ENCODE results near the gene WDR77. TPM values are rescaled to one million over a fixed set of nuclear protein-coding genes. Genes with fewer than 3 reads are reported as not detected.

The WDR77 gene
- 10 to 100 TPM; 77.4 to 79.7 TPM for total RNA-seq

GRCh38 chr1:111448918-111449702 lies at the start of gene WDR77, which contains the start of gene ATP5PB:
Gene WDR77, minus strand, starts transcription at chr1:111449256. Its CDS starts 87 bp downstream, at chr1:111449169.
Gene ATP5PB, plus strand, starts transcription at chr1:111449464. Its CDS starts 78 bp downstream, at chr1:111449542.
- Mint-ChIP-seq H3K27ac (peak within 1 kb of the TSS; percentile 97), H3K36me3 (peaks cover 65% of the 10 kb centered on the region), H3K4me1 (peaks cover 59% of the 10 kb centered on the region), H3K9me3 (no peaks in the 10 kb centered on the region), H3K27me3 (no peaks in the 10 kb centered on the region), H3K4me3 (peak within 1 kb of the TSS; percentile 97)
- peak; percentile 91 for DNase-seq

GRCh38 chr1:111497592-111497991 lies 48.5 kb upstream of the WDR77 start:
- no peak overlapping the region for H3K27ac Mint-ChIP-seq
- H3K4me3 Mint-ChIP-seq: no peak overlapping the region
- peaks cover 25% of the 10 kb centered on the region for H3K4me1 Mint-ChIP-seq
- no peaks in the 10 kb centered on the region for H3K27me3 Mint-ChIP-seq
- H3K9me3 Mint-ChIP-seq: peaks cover 23% of the 10 kb centered on the region
- no peak for DNase-seq
- peaks cover 9% of the 10 kb centered on the region for H3K36me3 Mint-ChIP-seq

GRCh38 chr1:111496398-111496797 lies 47.3 kb upstream of the WDR77 start:
- Mint-ChIP-seq H3K9me3 (peaks cover 23% of the 10 kb centered on the region), H3K4me1 (peaks cover 29% of the 10 kb centered on the region), H3K4me3 (no peak overlapping the region), H3K27me3 (no peaks in the 10 kb centered on the region), H3K36me3 (peaks cover 9% of the 10 kb centered on the region), H3K27ac (peak overlapping the region; percentile 88)
- no peak for DNase-seq

- peaks cover 3% of the 10 kb centered on the region for H3K36me3 Mint-ChIP-seq
- H3K4me3 Mint-ChIP-seq: no peak overlapping the region
- no peaks in the 10 kb centered on the region for H3K27me3 Mint-ChIP-seq
- H3K4me1 Mint-ChIP-seq: peaks cover 7% of the 10 kb centered on the region
- H3K27ac Mint-ChIP-seq: no peak overlapping the region
- no peak for DNase-seq
- H3K9me3 Mint-ChIP-seq: peaks cover 7% of the 10 kb centered on the region
These were observed 42.0 kb upstream of the WDR77 start for GRCh38 chr1:111491070-111491469.

GRCh38 chr1:111490220-111490619 lies 41.2 kb upstream of the WDR77 start:
- no peaks in the 10 kb centered on the region for H3K27me3 Mint-ChIP-seq
- no peak for DNase-seq
- no peak overlapping the region for H3K27ac Mint-ChIP-seq
- H3K4me3 Mint-ChIP-seq: no peak overlapping the region
- peaks cover 4% of the 10 kb centered on the region for H3K4me1 Mint-ChIP-seq
- peaks cover 2% of the 10 kb centered on the region for H3K9me3 Mint-ChIP-seq
- H3K36me3 Mint-ChIP-seq: no peaks in the 10 kb centered on the region

- Mint-ChIP-seq H3K9me3 (no peaks in the 10 kb centered on the region), H3K4me3 (no peak overlapping the region), H3K27ac (no peak overlapping the region), H3K27me3 (no peaks in the 10 kb centered on the region), H3K4me1 (peaks cover 4% of the 10 kb centered on the region), H3K36me3 (no peaks in the 10 kb centered on the region)
- no peak for DNase-seq
These were observed 40.5 kb upstream of the WDR77 start for GRCh38 chr1:111489604-111490003.

- no peaks in the 10 kb centered on the region for H3K9me3 Mint-ChIP-seq
- H3K36me3 Mint-ChIP-seq: no peaks in the 10 kb centered on the region
- H3K27ac Mint-ChIP-seq: no peak overlapping the region
- no peak overlapping the region for H3K4me3 Mint-ChIP-seq
- no peak for DNase-seq
- no peaks in the 10 kb centered on the region for H3K27me3 Mint-ChIP-seq
- peaks cover 4% of the 10 kb centered on the region for H3K4me1 Mint-ChIP-seq
These were observed 39.6 kb upstream of the WDR77 start for GRCh38 chr1:111488669-111489068.

GRCh38 chr1:111487133-111487532 lies 38.1 kb upstream of the WDR77 start:
- Mint-ChIP-seq H3K9me3 (no peaks in the 10 kb centered on the region), H3K27ac (no peak overlapping the region)

GRCh38 chr1:111486431-111486830 lies 37.4 kb upstream of the WDR77 start:
- Mint-ChIP-seq H3K4me3 (no peak overlapping the region), H3K36me3 (no peaks in the 10 kb centered on the region), H3K4me1 (no peaks in the 10 kb centered on the region), H3K9me3 (no peaks in the 10 kb centered on the region), H3K27ac (no peak overlapping the region), H3K27me3 (no peaks in the 10 kb centered on the region)
- DNase-seq: no peak

More at GRCh38 chr1:111487133-111487532, 38.1 kb upstream of the WDR77 start:
- H3K4me3 Mint-ChIP-seq: no peak overlapping the region
- no peaks in the 10 kb centered on the region for H3K36me3 Mint-ChIP-seq
- H3K27me3 Mint-ChIP-seq: no peaks in the 10 kb centered on the region
- no peak for DNase-seq
- peaks cover 2% of the 10 kb centered on the region for H3K4me1 Mint-ChIP-seq

- H3K27me3 Mint-ChIP-seq: no peaks in the 10 kb centered on the region
- no peak overlapping the region for H3K4me3 Mint-ChIP-seq
- no peak for DNase-seq
- H3K36me3 Mint-ChIP-seq: no peaks in the 10 kb centered on the region
- H3K4me1 Mint-ChIP-seq: no peaks in the 10 kb centered on the region
- no peak overlapping the region for H3K27ac Mint-ChIP-seq
- no peaks in the 10 kb centered on the region for H3K9me3 Mint-ChIP-seq
These were observed 35.5 kb upstream of the WDR77 start for GRCh38 chr1:111484391-111485026.

- Mint-ChIP-seq H3K4me3 (no peak overlapping the region), H3K27me3 (no peaks in the 10 kb centered on the region), H3K27ac (no peak overlapping the region), H3K9me3 (no peaks in the 10 kb centered on the region), H3K4me1 (no peaks in the 10 kb centered on the region), H3K36me3 (no peaks in the 10 kb centered on the region)
- no peak for DNase-seq
These were observed 34.8 kb upstream of the WDR77 start for GRCh38 chr1:111483876-111484275.

- Mint-ChIP-seq H3K4me1 (peaks cover 3% of the 10 kb centered on the region), H3K4me3 (no peak overlapping the region), H3K27ac (no peak overlapping the region), H3K27me3 (no peaks in the 10 kb centered on the region), H3K36me3 (peaks cover 3% of the 10 kb centered on the region), H3K9me3 (no peaks in the 10 kb centered on the region)
- DNase-seq: no peak
These were observed 34.1 kb upstream of the WDR77 start for GRCh38 chr1:111483166-111483565.

GRCh38 chr1:111481387-111482221 lies 32.5 kb upstream of the WDR77 start:
- peak; percentile 61 for DNase-seq
- Mint-ChIP-seq H3K4me1 (peaks cover 18% of the 10 kb centered on the region), H3K9me3 (no peaks in the 10 kb centered on the region), H3K27me3 (no peaks in the 10 kb centered on the region), H3K36me3 (peaks cover 18% of the 10 kb centered on the region), H3K4me3 (no peak overlapping the region), H3K27ac (no peak overlapping the region)

- Mint-ChIP-seq H3K27me3 (no peaks in the 10 kb centered on the region), H3K4me1 (peaks cover 28% of the 10 kb centered on the region), H3K9me3 (no peaks in the 10 kb centered on the region), H3K36me3 (peaks cover 19% of the 10 kb centered on the region), H3K4me3 (no peak overlapping the region), H3K27ac (no peak overlapping the region)
- DNase-seq: no peak
These were observed 31.6 kb upstream of the WDR77 start for GRCh38 chr1:111480674-111481073.

GRCh38 chr1:111476761-111477309 lies 27.8 kb upstream of the WDR77 start:
- DNase-seq: peak; percentile 38
- peak overlapping the region; percentile 72 for H3K4me3 Mint-ChIP-seq
- H3K4me1 Mint-ChIP-seq: peaks cover 53% of the 10 kb centered on the region
- H3K27me3 Mint-ChIP-seq: no peaks in the 10 kb centered on the region
- H3K36me3 Mint-ChIP-seq: peaks cover 32% of the 10 kb centered on the region
- peak overlapping the region; percentile 80 for H3K27ac Mint-ChIP-seq
- H3K9me3 Mint-ChIP-seq: no peaks in the 10 kb centered on the region

Data from activated naive CD8-positive, alpha-beta T cell treated with anti-CD3 and anti-CD28 coated beads for 36 hours (primary cell).